ENCODE results near the gene C6orf132.

- no peak for TF ChIP-seq POLR2A (IDR thresholded peaks at IDR 0.05; ENCODE audit: low read depth, low read length)
- no peak for TF ChIP-seq TAF1 (IDR thresholded peaks at IDR 0.05; ENCODE audit: low read depth, low read length)
- no peak for TF ChIP-seq POLR2AphosphoS5 (IDR thresholded peaks at IDR 0.05; ENCODE audit: low read depth, low read length)
- no peak for TF ChIP-seq SPI1 (IDR thresholded peaks at IDR 0.05; ENCODE audit: low read depth, low read length)
- no peak for TF ChIP-seq PAX5 (IDR thresholded peaks at IDR 0.05; ENCODE audit: insufficient read depth, low read length, severe bottlenecking)
- TF ChIP-seq POU2F2 (IDR thresholded peaks at IDR 0.05; ENCODE audit: low read depth, low read length) = no peak
Observed at GRCh38 chr6:42153921-42154320, 11.5 kb upstream of the C6orf132 start.

Data from GM12891 (cell line).